Activated T-helper 1 cell treated with anti-CD3 and anti-CD28 coated beads, Interleukin-12 subunit alpha, Interleukin-12 subunit beta, Interleukin-2, Interleukin-4 antibody, amounts not matched to agents 30 ng/mL and 10 ng/mL and 1 ng/mL, durations not matched to agents 14 hours and 24 hours and 36 hours (primary cell): ENCODE measurements around the gene DPYSL4. TPM values are rescaled to one million over a fixed set of nuclear protein-coding genes. Genes with fewer than 3 reads are reported as not detected.
A peak's percentile ranks its signal among the peaks of the same experiment; 100 is the strongest.

Experiments used
- DNase-seq: peaks from one replicate; pipeline ENCODE4 v3.0.0; 2021; ENCODE audit warnings: low spot score
- H3K27ac Mint-ChIP-seq: one replicate; pipeline ENCODE4 v1.8.0; 2021; ENCODE audit warnings: mild to moderate bottlenecking, mixed read lengths
- H3K27me3 Mint-ChIP-seq: one replicate; pipeline ENCODE4 v1.8.0; 2022; ENCODE audit warnings: mild to moderate bottlenecking, moderate library complexity, mixed read lengths; ENCODE audit not compliant: insufficient read depth
- H3K36me3 Mint-ChIP-seq: one replicate; pipeline ENCODE4 v1.8.0; 2021; ENCODE audit warnings: low read depth, mixed read lengths
- H3K4me1 Mint-ChIP-seq: one replicate; pipeline ENCODE4 v1.8.0; 2021; ENCODE audit warnings: low read depth, mixed read lengths
- H3K4me3 Mint-ChIP-seq: one replicate; pipeline ENCODE4 v1.8.0; 2021; ENCODE audit warnings: mild to moderate bottlenecking, moderate library complexity, mixed read lengths
- H3K9me3 Mint-ChIP-seq: one replicate; pipeline ENCODE4 v1.8.0; 2021; ENCODE audit warnings: mixed read lengths
- intact Hi-C: fragments of 100-400 bp; cut with micrococcal nuclease; formaldehyde crosslinking; loops from one replicate; pipeline ENCODE4 v1.15.1; 2024
- total RNA-seq: library from RNA; stranded (reverse); gene quantifications from 2 replicates; pipeline ENCODE4 v1.2.3, GENCODE V29; 2022

Gene DPYSL4
- total RNA-seq, 1 donor from 2014 or later, result 24.1 TPM

- DNase-seq, result no peak
- peaks cover 28% of the 10 kb centered on the region for H3K27me3 Mint-ChIP-seq
- H3K4me1 Mint-ChIP-seq, result peaks cover 10% of the 10 kb centered on the region
- no peaks in the 10 kb centered on the region for H3K36me3 Mint-ChIP-seq
- no peak overlapping the region for H3K27ac Mint-ChIP-seq
- H3K4me3 Mint-ChIP-seq, result no peak overlapping the region
- no peaks in the 10 kb centered on the region for H3K9me3 Mint-ChIP-seq
- intact Hi-C loops, result loop anchor here (10.0 kb wide), 2 partner anchors 265 to 1195 kb away; partner anchors contain the start of genes ECHS1 and PAOX
These were observed 7.0 kb upstream of the DPYSL4 start for GRCh38 chr10:132179551-132180392.

DNA sequence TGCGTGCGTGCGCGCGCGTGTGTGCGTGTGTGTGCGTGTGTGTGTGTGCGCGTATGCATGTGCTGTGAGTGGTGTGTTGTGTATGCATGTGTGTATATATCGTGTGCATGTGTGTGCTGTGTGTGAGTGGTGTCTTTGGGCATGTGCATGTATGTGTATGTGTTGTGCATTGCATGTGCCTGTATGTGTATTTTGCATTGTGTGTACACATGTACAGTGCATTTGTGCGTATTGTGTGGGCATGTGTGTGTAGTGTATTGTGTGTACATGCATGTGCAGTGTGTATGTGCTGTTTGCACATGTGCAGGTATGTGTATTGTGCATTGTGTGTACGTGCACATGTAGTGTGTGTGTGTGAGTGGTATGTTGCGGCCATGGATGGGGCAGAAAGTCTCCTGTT lies 6.0 kb upstream of the DPYSL4 start:
- peaks cover 30% of the 10 kb centered on the region for H3K27me3 Mint-ChIP-seq

DNA sequence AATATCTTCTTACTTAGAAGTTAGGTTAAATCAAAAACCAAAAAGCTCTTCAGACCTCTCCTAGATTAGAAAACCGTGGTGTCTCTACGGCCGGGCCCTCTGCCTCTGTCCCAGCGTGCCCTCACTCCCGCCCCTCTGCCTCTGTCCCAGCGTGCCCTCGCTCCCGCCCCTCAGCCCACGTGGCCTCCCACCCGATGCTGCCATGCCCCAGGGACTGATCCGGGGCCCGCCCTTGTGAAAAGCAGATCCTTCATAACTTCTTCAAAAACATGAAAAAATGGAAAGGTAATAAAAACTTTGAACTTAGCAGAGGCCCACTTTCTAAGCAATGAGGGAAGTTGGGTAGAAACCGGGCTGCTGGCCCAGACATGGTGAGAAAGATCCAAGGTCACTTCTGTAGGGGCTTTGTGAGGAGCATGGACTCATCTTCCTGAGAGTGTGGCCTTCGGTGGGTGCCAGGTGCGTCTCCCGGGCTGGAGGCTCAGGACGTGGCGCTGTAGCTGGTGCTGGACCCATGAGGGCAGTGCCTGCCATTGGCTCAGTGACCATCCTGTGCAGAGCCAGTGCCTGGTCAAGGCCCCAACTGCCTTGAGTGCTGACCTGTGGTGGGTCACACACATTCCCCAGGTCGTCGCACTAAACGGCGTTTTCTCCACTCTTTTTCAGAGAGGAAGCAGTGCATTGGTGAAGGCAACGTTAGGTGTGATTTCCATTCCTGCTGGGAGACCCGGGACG lies 4.9 kb upstream of the DPYSL4 start:
- DNase-seq, result no peak
- H3K4me1 Mint-ChIP-seq, result peaks cover 3% of the 10 kb centered on the region
- no peak overlapping the region for H3K4me3 Mint-ChIP-seq
- no peaks in the 10 kb centered on the region for H3K9me3 Mint-ChIP-seq
- intact Hi-C loops, result loop anchor here (10.0 kb wide), 2 partner anchors 263 to 1193 kb away; partner anchors contain the start of genes ECHS1 and PAOX
- no peaks in the 10 kb centered on the region for H3K36me3 Mint-ChIP-seq
- no peak overlapping the region for H3K27ac Mint-ChIP-seq
- peaks cover 24% of the 10 kb centered on the region for H3K27me3 Mint-ChIP-seq

More for the DNA sequence above, 6.0 kb upstream of the DPYSL4 start:
- Mint-ChIP-seq H3K9me3 (no peaks in the 10 kb centered on the region), H3K36me3 (no peaks in the 10 kb centered on the region), H3K27ac (no peak overlapping the region), H3K4me1 (peaks cover 10% of the 10 kb centered on the region), H3K4me3 (no peak overlapping the region)
- no peak for DNase-seq
- intact Hi-C loops, result loop anchor here (10.0 kb wide), 2 partner anchors 264 to 1194 kb away; partner anchors contain the start of genes ECHS1 and PAOX

GRCh38 chr10:132182591-132182990 lies 4.2 kb upstream of the DPYSL4 start:
- Mint-ChIP-seq H3K4me1 (no peaks in the 10 kb centered on the region), H3K27me3 (peaks cover 21% of the 10 kb centered on the region), H3K36me3 (no peaks in the 10 kb centered on the region), H3K9me3 (no peaks in the 10 kb centered on the region), H3K27ac (no peak overlapping the region), H3K4me3 (no peak overlapping the region)
- intact Hi-C loops, result loop anchor here (10.0 kb wide), 2 partner anchors 262 to 1192 kb away; partner anchors contain the start of genes ECHS1 and PAOX
- no peak for DNase-seq

- Mint-ChIP-seq H3K9me3 (no peaks in the 10 kb centered on the region), H3K27me3 (peaks cover 19% of the 10 kb centered on the region), H3K4me3 (no peak overlapping the region), H3K36me3 (no peaks in the 10 kb centered on the region), H3K4me1 (no peaks in the 10 kb centered on the region), H3K27ac (no peak overlapping the region)
- no peak for DNase-seq
- intact Hi-C loops, result loop anchor here (10.0 kb wide), 2 partner anchors 262 to 1192 kb away; partner anchors contain the start of genes ECHS1 and PAOX
These were observed 3.7 kb upstream of the DPYSL4 start for GRCh38 chr10:132183046-132183445.

DNA sequence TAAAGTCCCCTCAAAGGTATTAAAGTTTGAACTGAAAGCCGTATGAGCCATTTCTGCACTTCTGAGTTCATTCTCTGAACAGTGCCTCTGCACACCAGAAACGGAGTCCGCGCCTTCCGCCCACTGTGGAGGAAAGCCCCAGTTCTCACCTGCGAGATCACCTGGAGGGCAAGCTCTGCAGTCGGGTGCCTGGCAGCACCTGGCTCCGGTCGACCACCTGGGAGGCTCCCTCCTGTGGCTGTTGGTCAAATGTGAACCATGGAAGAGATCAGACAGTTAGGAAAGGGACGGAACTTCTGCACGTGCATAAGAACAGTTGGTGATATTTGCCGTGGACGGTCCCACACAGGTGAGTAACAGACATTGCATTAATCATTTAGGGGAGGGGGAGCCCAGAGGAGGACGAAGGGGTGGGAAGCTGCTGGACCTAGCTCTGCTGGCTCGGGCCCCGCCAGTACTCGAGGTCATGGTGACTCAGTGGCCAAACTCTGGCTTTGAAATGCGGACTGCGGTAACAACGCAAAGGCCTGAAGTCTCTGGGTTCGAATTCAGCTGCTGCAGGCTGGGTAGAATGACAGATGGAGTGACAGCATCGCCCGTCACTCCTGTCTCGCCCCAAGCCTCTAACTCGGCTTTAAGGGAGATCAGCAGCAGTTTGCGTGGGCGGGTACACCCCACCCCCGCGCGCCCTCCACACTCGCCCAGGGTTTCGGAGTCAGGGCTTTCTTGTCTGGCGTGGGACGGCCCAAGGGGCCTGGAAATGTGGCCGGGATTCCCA lies 1.7 kb upstream of the DPYSL4 start:
- Mint-ChIP-seq H3K4me1 (no peaks in the 10 kb centered on the region), H3K9me3 (no peaks in the 10 kb centered on the region), H3K36me3 (peaks cover 3% of the 10 kb centered on the region), H3K27ac (peak overlapping the region; percentile 76), H3K27me3 (peaks cover 30% of the 10 kb centered on the region), H3K4me3 (peak overlapping the region; percentile 71)
- no peak for DNase-seq
- intact Hi-C loops, result loop anchor here (1.0 to 10.0 kb wide), 4 partner anchors 123 to 1190 kb away; partner anchors contain the start of genes ECHS1, LRRC27 and PAOX

DNA sequence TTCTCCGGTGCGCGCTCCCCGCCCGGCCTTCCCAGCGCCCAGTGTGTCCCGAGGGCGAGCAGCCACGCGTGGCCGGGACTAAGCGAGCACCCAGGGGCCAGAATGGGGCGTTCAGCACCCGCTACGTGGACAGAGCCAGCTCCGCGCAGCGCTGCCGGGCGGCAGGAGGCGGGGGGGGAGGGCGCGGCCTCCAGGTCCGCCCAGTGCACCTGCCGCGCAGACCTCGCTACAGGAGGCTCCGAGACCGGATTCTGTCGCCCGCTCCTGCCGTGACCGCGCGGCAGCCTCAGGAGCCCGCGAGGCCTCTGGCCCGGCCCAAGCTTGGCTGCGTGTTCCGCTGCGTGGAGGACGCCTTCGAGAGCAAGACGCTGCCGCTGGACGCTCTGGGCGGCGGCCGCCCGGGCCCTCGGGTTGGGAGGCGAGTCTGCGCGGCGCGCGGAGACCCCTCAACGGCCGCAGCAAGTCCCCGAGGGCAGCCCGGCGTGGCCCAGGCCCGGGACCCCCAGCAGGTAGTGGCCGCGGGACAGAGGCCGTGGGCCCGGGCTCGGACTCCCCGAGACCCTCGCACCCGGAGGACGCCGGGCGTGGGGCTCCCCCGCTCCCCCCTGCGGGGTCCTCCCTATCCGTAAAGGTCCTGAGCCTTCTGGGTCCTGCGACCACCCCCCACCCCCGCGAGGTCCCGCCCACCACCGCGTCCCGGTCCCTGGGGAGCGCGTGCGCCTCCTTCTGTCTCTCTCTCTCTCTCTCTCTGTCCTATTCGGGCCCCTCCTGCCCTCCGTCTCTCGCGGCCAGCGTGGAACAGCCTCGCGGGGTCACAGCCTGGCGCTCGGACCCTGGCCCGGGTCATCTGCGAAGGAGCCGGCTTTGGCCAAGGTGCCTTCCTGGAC lies 904 bp upstream of the DPYSL4 start:
- H3K36me3 Mint-ChIP-seq, result peaks cover 8% of the 10 kb centered on the region
- H3K9me3 Mint-ChIP-seq, result no peaks in the 10 kb centered on the region
- H3K4me3 Mint-ChIP-seq, result peak overlapping the region; percentile 71

GRCh38 chr10:132187430-132188138 lies 836 bp downstream of the DPYSL4 start:
- no peaks in the 10 kb centered on the region for H3K4me1 Mint-ChIP-seq
- no peaks in the 10 kb centered on the region for H3K9me3 Mint-ChIP-seq
- no peak overlapping the region for H3K27ac Mint-ChIP-seq
- H3K36me3 Mint-ChIP-seq, result peaks cover 11% of the 10 kb centered on the region
- H3K27me3 Mint-ChIP-seq, result peaks cover 31% of the 10 kb centered on the region
- intact Hi-C loops, result loop anchor here (5.0 to 10.0 kb wide), 3 partner anchors 145 to 1187 kb away; partner anchors contain the start of genes ECHS1, LRRC27 and PAOX
- H3K4me3 Mint-ChIP-seq, result peak overlapping the region; percentile 66
- no peak for DNase-seq

More for the DNA sequence above, 904 bp upstream of the DPYSL4 start:
- Mint-ChIP-seq H3K27ac (no peak overlapping the region), H3K27me3 (peaks cover 31% of the 10 kb centered on the region), H3K4me1 (no peaks in the 10 kb centered on the region)
- intact Hi-C loops, result loop anchor here (1.0 to 10.0 kb wide), 7 partner anchors 24 to 1189 kb away; partner anchors contain the start of genes ECHS1, INPP5A, LRRC27 and PAOX
- peak; percentile 68 for DNase-seq

- H3K4me3 Mint-ChIP-seq, result peak overlapping the region; percentile 66
- intact Hi-C loops, result loop anchor here (5.0 to 10.0 kb wide), 3 partner anchors 144 to 1186 kb away; partner anchors contain the start of genes ECHS1, LRRC27 and PAOX
- H3K27me3 Mint-ChIP-seq, result peaks cover 27% of the 10 kb centered on the region
- H3K36me3 Mint-ChIP-seq, result peaks cover 11% of the 10 kb centered on the region
- H3K4me1 Mint-ChIP-seq, result no peaks in the 10 kb centered on the region
- no peaks in the 10 kb centered on the region for H3K9me3 Mint-ChIP-seq
- no peak for DNase-seq
- no peak overlapping the region for H3K27ac Mint-ChIP-seq
These were observed 1.6 kb downstream of the DPYSL4 start for GRCh38 chr10:132188331-132188730.

GRCh38 chr10:132189016-132189415 lies 2.3 kb downstream of the DPYSL4 start:
- Mint-ChIP-seq H3K9me3 (no peaks in the 10 kb centered on the region), H3K36me3 (peaks cover 11% of the 10 kb centered on the region), H3K27me3 (peaks cover 25% of the 10 kb centered on the region), H3K4me1 (no peaks in the 10 kb centered on the region), H3K4me3 (peak overlapping the region; percentile 66), H3K27ac (no peak overlapping the region)
- intact Hi-C loops, result loop anchor here (5.0 to 10.0 kb wide), 3 partner anchors 143 to 1186 kb away; partner anchors contain the start of genes ECHS1, LRRC27 and PAOX
- DNase-seq, result no peak
